RWPE2 (cell line): ENCODE data around the gene HAUS1.

ENCODE experiments used
- ATAC-seq: fragments of 200-7000 bp; cut with Tn5 transposase; 3 replicates; pipeline ENCODE4 v1.9.1; 2021; ENCODE audit warnings: low read depth
- DNase-seq: peaks from one replicate; pipeline ENCODE4 v3.0.0-alpha.2; 2020; ENCODE audit warnings: low spot score
- H3K27ac ChIP-seq: fragments of 450-650 bp; 2 replicates; pipeline ENCODE4 v1.5.1; 2017; ENCODE audit warnings: mild to moderate bottlenecking; ENCODE audit not compliant: poor library complexity, severe bottlenecking
- H3K27me3 ChIP-seq: fragments of 250-450 bp; sonication (Bioruptor Pico); 2 replicates; pipeline ENCODE4 v1.5.1; 2021; ENCODE audit warnings: mild to moderate bottlenecking, moderate library complexity; ENCODE audit not compliant: insufficient read depth, poor library complexity, severe bottlenecking
- H3K36me3 ChIP-seq: fragments of 250-450 bp; sonication (Bioruptor Pico); 2 replicates; pipeline ENCODE4 v1.5.1; 2020; ENCODE audit warnings: low read depth, mild to moderate bottlenecking, moderate library complexity
- H3K4me1 ChIP-seq: fragments of 250-450 bp; sonication (Bioruptor Pico); 2 replicates; pipeline ENCODE4 v1.5.1; 2021; ENCODE audit warnings: mild to moderate bottlenecking, moderate library complexity; ENCODE audit not compliant: insufficient read depth, poor library complexity, severe bottlenecking
- H3K4me3 ChIP-seq: fragments of 250-450 bp; sonication (Bioruptor Pico); 2 replicates; pipeline ENCODE4 v1.5.1; 2021; ENCODE audit warnings: mild to moderate bottlenecking, moderate library complexity; ENCODE audit not compliant: severe bottlenecking
- H3K9me3 ChIP-seq: fragments of 250-450 bp; sonication (Bioruptor Pico); 2 replicates; pipeline ENCODE4 v1.5.1; 2021; ENCODE audit warnings: mild to moderate bottlenecking, moderate library complexity; ENCODE audit not compliant: severe bottlenecking
- CTCF ChIP-seq: fragments of 450-650 bp; IDR thresholded peaks from one replicate; pipeline ENCODE4 v1.5.1; 2017; ENCODE audit warnings: mild to moderate bottlenecking, moderate library complexity; ENCODE audit not compliant: poor library complexity, severe bottlenecking

HAUS1 gene

GRCh38 chr18:46069524-46069923, 34.7 kb upstream of the HAUS1 start:
- H3K4me3 ChIP-seq: no peak overlapping the region
- DNase-seq: no peak
- no peak for TF ChIP-seq CTCF
- H3K27ac ChIP-seq: peak overlapping the region; percentile 76
- no peaks in the 10 kb centered on the region for H3K9me3 ChIP-seq
- peaks cover 28% of the 10 kb centered on the region for H3K4me1 ChIP-seq
- ATAC-seq: peak; percentile 53
- no peaks in the 10 kb centered on the region for H3K27me3 ChIP-seq
- no peaks in the 10 kb centered on the region for H3K36me3 ChIP-seq

GRCh38 chr18:46070232-46070631, 34.0 kb upstream of the HAUS1 start:
- no peak for ATAC-seq
- Histone ChIP-seq H3K9me3 (no peaks in the 10 kb centered on the region), H3K36me3 (no peaks in the 10 kb centered on the region), H3K4me3 (no peak overlapping the region), H3K27me3 (no peaks in the 10 kb centered on the region), H3K27ac (peak overlapping the region; percentile 76), H3K4me1 (peaks cover 25% of the 10 kb centered on the region)
- no peak for TF ChIP-seq CTCF
- DNase-seq: no peak

- Histone ChIP-seq H3K36me3 (no peaks in the 10 kb centered on the region), H3K27me3 (no peaks in the 10 kb centered on the region), H3K9me3 (no peaks in the 10 kb centered on the region), H3K4me1 (peaks cover 25% of the 10 kb centered on the region), H3K27ac (peak overlapping the region; percentile 76), H3K4me3 (peak overlapping the region; percentile 88)
- TF ChIP-seq CTCF: no peak
- DNase-seq (no peak), ATAC-seq (peak; percentile 2; the same call in 2 of the 3 replicates)
Measured at GRCh38 chr18:46070815-46071652, 33.2 kb upstream of the HAUS1 start.

GRCh38 chr18:46071653-46072375, 32.4 kb upstream of the HAUS1 start, which contains the start of gene PSTPIP2:
TSS of gene PSTPIP2 (minus strand) at chr18:46072260. CDS start at chr18:46072188, 72 bp downstream.
- DNase-seq (peak; percentile 77), ATAC-seq (peak; percentile 77)
- peaks cover 25% of the 10 kb centered on the region for H3K4me1 ChIP-seq
- H3K9me3 ChIP-seq: no peaks in the 10 kb centered on the region
- peak within 1 kb of the TSS; percentile 88 for H3K4me3 ChIP-seq
- peak within 1 kb of the TSS; percentile 76 for H3K27ac ChIP-seq
- TF ChIP-seq CTCF: peak; percentile 6
- H3K27me3 ChIP-seq: no peaks in the 10 kb centered on the region
- H3K36me3 ChIP-seq: no peaks in the 10 kb centered on the region
